DND-41 (cell line): ENCODE data around the gene NRARP.

Source experiments
- ATAC-seq: fragments of 200-7000 bp; cut with Tn5 transposase; 3 replicates; pipeline ENCODE4 v1.9.1; 2021; ENCODE audit warnings: low read depth; ENCODE audit not compliant: insufficient read depth
- DNase-seq: peaks from one replicate; pipeline ENCODE4 v3.0.0-alpha.2; 2020
- H2AFZ ChIP-seq: 2 replicates; pipeline ENCODE4 v1.6.0; 2012; ENCODE audit warnings: low read depth, low read length
- H3K27ac ChIP-seq: 2 replicates; pipeline ENCODE4 v1.5.1; 2012; ENCODE audit warnings: low read length, inconsistent platforms
- H3K27me3 ChIP-seq: fragments of 200-600 bp; sonication (generic); 2 replicates; pipeline ENCODE4 v1.6.0; 2012; ENCODE audit warnings: low read length, mild to moderate bottlenecking, inconsistent platforms; ENCODE audit not compliant: insufficient read depth, poor library complexity
- H3K36me3 ChIP-seq: 2 replicates; pipeline ENCODE4 v1.5.1; 2012; ENCODE audit warnings: low read length, inconsistent platforms; ENCODE audit not compliant: insufficient read depth
- H3K4me1 ChIP-seq: 2 replicates; pipeline ENCODE4 v1.5.1; 2012; ENCODE audit warnings: mild to moderate bottlenecking, low read length; ENCODE audit not compliant: insufficient read depth
- H3K4me2 ChIP-seq: 2 replicates; pipeline ENCODE4 v1.6.0; 2012; ENCODE audit warnings: mild to moderate bottlenecking, moderate library complexity, low read length, inconsistent platforms; ENCODE audit not compliant: insufficient read depth
- H3K4me3 ChIP-seq, 2 experiments: fragments of 200-600 bp in 1 of 2; shearing (Covaris generic) in 1 of 2; 2 replicates each; pipeline ENCODE4 v1.5.1; 2012 to 2016; ENCODE audit warnings: inconsistent platforms in 2 of 2, low read length in 2 of 2, mild to moderate bottlenecking in 2 of 2, low read depth in 1 of 2, moderate library complexity in 1 of 2
- H3K79me2 ChIP-seq: 2 replicates; pipeline ENCODE4 v1.6.0; 2012; ENCODE audit warnings: low read length, inconsistent platforms; ENCODE audit not compliant: insufficient read depth
- H3K9ac ChIP-seq: 2 replicates; pipeline ENCODE4 v1.6.0; 2012; ENCODE audit warnings: low read depth, mild to moderate bottlenecking, inconsistent platforms, low read length, moderate library complexity
- H3K9me3 ChIP-seq: 2 replicates; pipeline ENCODE4 v1.5.1; 2012; ENCODE audit warnings: low read length, moderate library complexity, mild to moderate bottlenecking, inconsistent platforms; ENCODE audit not compliant: insufficient read depth, severe bottlenecking
- H4K20me1 ChIP-seq: 2 replicates; pipeline ENCODE4 v1.6.0; 2012; ENCODE audit warnings: low read length; ENCODE audit not compliant: insufficient read depth
- EZH2 ChIP-seq: IDR thresholded peaks from 3 replicates; pipeline ENCODE4 v1.6.1; 2012; ENCODE audit warnings: borderline replicate concordance, low read depth, mild to moderate bottlenecking, moderate library complexity, low read length, inconsistent platforms; ENCODE audit not compliant: severe bottlenecking
- TF ChIP-seq, protein P1 (sequence below): IDR thresholded peaks from 2 replicates; pipeline ENCODE4 v1.5.1; 2012; ENCODE audit warnings: borderline replicate concordance, low read length, moderate library complexity, mild to moderate bottlenecking; ENCODE audit not compliant: poor library complexity, severe bottlenecking; ENCODE audit errors: extremely low read depth

The NRARP gene

GRCh38 chr9:137281345-137282116, 20.5 kb downstream of the NRARP start:
- no peak overlapping the region for H3K9ac ChIP-seq
- H3K36me3 ChIP-seq, result no peaks in the 10 kb centered on the region
- no peak overlapping the region for H3K27ac ChIP-seq
- H3K4me2 ChIP-seq, result no peak overlapping the region
- no peaks in the 10 kb centered on the region for H3K27me3 ChIP-seq
- H2AFZ ChIP-seq, result no peak overlapping the region
- ATAC-seq (no peak), DNase-seq (no peak)
- H4K20me1 ChIP-seq, result no peaks in the 10 kb centered on the region
- no peaks in the 10 kb centered on the region for H3K9me3 ChIP-seq
- TF ChIP-seq, protein P1, sequence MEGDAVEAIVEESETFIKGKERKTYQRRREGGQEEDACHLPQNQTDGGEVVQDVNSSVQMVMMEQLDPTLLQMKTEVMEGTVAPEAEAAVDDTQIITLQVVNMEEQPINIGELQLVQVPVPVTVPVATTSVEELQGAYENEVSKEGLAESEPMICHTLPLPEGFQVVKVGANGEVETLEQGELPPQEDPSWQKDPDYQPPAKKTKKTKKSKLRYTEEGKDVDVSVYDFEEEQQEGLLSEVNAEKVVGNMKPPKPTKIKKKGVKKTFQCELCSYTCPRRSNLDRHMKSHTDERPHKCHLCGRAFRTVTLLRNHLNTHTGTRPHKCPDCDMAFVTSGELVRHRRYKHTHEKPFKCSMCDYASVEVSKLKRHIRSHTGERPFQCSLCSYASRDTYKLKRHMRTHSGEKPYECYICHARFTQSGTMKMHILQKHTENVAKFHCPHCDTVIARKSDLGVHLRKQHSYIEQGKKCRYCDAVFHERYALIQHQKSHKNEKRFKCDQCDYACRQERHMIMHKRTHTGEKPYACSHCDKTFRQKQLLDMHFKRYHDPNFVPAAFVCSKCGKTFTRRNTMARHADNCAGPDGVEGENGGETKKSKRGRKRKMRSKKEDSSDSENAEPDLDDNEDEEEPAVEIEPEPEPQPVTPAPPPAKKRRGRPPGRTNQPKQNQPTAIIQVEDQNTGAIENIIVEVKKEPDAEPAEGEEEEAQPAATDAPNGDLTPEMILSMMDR, result no peak
- no peak for TF ChIP-seq EZH2
- no peaks in the 10 kb centered on the region for H3K4me1 ChIP-seq
- H3K79me2 ChIP-seq, result no peaks in the 10 kb centered on the region
- H3K4me3 ChIP-seq, result no peak overlapping the region

DNA sequence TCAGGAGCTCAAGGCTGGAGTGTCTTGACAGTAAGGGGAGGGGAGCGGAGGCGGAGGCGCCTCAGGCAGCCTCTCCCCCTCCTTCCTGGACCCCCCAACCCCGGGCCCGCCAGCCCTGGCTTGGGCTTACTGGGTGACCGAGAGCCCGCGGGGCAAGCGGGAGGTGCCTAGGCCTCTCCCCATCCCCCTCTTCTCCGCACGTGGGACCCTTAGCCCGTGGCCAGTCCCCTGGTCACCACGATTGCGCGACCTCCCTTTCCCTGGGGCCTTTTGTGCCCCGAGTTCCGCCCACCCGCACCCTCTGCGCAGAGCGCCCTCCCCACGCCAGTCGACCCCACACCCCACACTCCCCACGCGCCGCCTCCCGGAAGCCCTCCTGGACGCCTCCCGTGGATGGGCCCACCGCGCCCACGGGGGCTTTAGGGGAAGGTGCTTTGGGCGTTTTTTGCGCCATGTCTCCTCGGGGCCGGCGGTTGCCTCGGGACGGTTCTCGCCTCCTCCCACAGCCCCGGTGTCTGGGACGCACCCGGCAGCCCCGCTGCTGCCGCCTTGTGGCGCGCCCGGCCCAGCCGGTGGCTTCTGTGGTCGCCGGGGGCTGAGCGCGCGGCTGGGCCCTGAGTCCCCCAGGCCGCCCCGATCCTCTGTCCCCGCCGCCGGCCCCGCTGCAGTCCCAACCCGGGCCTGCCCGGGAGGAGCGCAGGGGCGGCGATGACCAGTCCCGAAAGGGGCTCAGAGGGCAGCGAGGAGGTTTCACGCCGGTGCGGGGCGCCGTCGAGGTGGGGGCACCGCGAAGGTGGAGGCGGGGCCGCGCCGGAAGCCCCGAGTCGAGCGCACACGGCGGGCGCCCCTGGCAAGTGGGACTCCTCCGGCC, 21.4 kb downstream of the NRARP start:
- ATAC-seq (no peak), DNase-seq (no peak)
- no peaks in the 10 kb centered on the region for H3K9me3 ChIP-seq
- TF ChIP-seq, protein P1, result no peak
- TF ChIP-seq EZH2, result no peak
- no peaks in the 10 kb centered on the region for H3K79me2 ChIP-seq
- H3K4me1 ChIP-seq, result no peaks in the 10 kb centered on the region
- no peak overlapping the region for H3K9ac ChIP-seq
- no peak overlapping the region for H3K27ac ChIP-seq
- no peak overlapping the region for H2AFZ ChIP-seq
- no peak overlapping the region for H3K4me2 ChIP-seq
- no peak overlapping the region for H3K4me3 ChIP-seq
- no peaks in the 10 kb centered on the region for H3K27me3 ChIP-seq
- H4K20me1 ChIP-seq, result no peaks in the 10 kb centered on the region
- no peaks in the 10 kb centered on the region for H3K36me3 ChIP-seq

DNA sequence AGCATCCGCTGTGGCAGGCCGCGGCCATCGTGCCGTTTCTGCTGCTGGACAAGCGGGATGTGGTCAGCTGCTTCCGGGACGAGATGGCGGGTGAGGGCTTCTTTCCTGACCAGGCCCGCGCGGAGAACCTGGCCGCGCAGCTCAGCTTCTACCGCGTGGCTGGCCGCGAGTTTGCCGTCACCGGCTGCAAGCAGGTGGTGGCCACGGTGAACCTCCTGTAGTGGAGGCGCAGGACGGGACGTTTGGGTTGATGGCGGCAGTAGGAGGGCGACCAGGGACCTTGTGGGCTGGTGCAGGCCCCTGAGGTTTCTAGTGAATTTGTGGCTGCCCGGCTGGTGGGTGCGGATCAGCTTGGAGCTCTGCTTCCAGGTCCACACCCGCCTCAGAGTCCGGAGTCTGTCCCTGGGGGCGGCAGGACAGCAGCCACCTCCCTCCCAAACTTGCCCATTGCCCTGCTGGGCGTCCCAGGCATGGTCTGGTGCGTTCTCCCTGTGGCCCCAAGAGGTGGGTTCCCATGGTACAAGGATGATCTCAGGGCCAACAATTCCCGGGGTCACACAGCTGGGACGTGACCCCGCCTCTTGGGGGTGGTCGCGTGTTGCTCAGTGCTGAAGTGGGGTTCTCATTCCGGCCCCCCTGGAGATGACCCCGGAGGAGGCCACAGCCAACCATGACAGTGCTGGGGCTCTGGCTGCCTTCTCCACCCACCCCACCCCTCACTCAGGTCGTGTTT, 22.2 kb downstream of the NRARP start:
- no peak overlapping the region for H3K4me2 ChIP-seq
- no peaks in the 10 kb centered on the region for H3K36me3 ChIP-seq
- H3K9me3 ChIP-seq, result no peaks in the 10 kb centered on the region
- no peak overlapping the region for H3K4me3 ChIP-seq
- H2AFZ ChIP-seq, result no peak overlapping the region
- TF ChIP-seq EZH2, result no peak
- TF ChIP-seq, protein P1, result no peak
- H3K79me2 ChIP-seq, result no peaks in the 10 kb centered on the region
- DNase-seq (no peak), ATAC-seq (no peak)
- no peak overlapping the region for H3K27ac ChIP-seq
- no peaks in the 10 kb centered on the region for H3K27me3 ChIP-seq
- no peaks in the 10 kb centered on the region; the same call in 1 of the 2 replicates for H4K20me1 ChIP-seq
- no peak overlapping the region for H3K9ac ChIP-seq
- H3K4me1 ChIP-seq, result no peaks in the 10 kb centered on the region
